HepG2 (cell line): ENCODE data around the gene COMMD1. TPM values are rescaled to one million over a fixed set of nuclear protein-coding genes. Genes with fewer than 3 reads are reported as not detected.

ENCODE experiments used
- EP300 ChIP-seq, 3 experiments: sonication (generic) in 1 of 3; formaldehyde crosslinking in 1 of 3; IDR thresholded peaks; 2 replicates each; pipeline versions ENCODE4 v1.5.1 to v1.6.1; 2011 to 2020; ENCODE audit warnings: low read depth in 2 of 3, low read length in 2 of 3, borderline replicate concordance in 1 of 3, improper control_type of control experiment in 1 of 3, mild to moderate bottlenecking in 1 of 3, missing genetic modification reagents in 1 of 3, moderate library complexity in 1 of 3
- FOXA1 ChIP-seq, 2 experiments: fragments of 450-650 bp in 1 of 2; sonication (generic) in 1 of 2; formaldehyde crosslinking in 1 of 2; IDR thresholded peaks; 2 replicates each; pipeline versions ENCODE4 v1.4.0 to v1.6.1; 2016 to 2020; ENCODE audit warnings: missing genetic modification reagents in 1 of 2
- FOXK1 ChIP-seq: sonication (generic); formaldehyde crosslinking; IDR thresholded peaks from 2 replicates; pipeline ENCODE4 v1.4.0; 2020; ENCODE audit warnings: low read depth, missing genetic modification reagents, borderline replicate concordance
- NBN ChIP-seq: fragments of 450-650 bp; conservative IDR thresholded peaks from 2 replicates; pipeline ENCODE4 v1.6.1; 2017
- WIZ ChIP-seq: sonication (generic); formaldehyde crosslinking; IDR thresholded peaks from 2 replicates; pipeline ENCODE4 v1.5.1; 2020; ENCODE audit warnings: mild to moderate bottlenecking, missing genetic modification reagents
- ZBTB40 ChIP-seq, 2 experiments: fragments of 450-650 bp in 1 of 2; sonication (generic) in 1 of 2; formaldehyde crosslinking in 1 of 2; IDR thresholded peaks; 2 replicates each; pipeline versions ENCODE4 v1.6.1 to v1.8.0; 2016 to 2022; ENCODE audit warnings: antibody characterized with exemption in 1 of 2, mild to moderate bottlenecking in 1 of 2, missing genetic modification reagents in 1 of 2
- ZNF292 ChIP-seq: sonication (generic); formaldehyde crosslinking; IDR thresholded peaks from 2 replicates; pipeline ENCODE4 v1.8.1; 2022; ENCODE audit warnings: mild to moderate bottlenecking, low read depth, missing genetic modification reagents, borderline replicate concordance
- ZNF557 ChIP-seq: sonication (generic); formaldehyde crosslinking; IDR thresholded peaks from 2 replicates; pipeline ENCODE4 v1.4.0; 2020; ENCODE audit warnings: missing genetic modification reagents
- polyA plus RNA-seq, 8 experiments: library from polyadenylated mRNA; depleted of rRNA in 3 of 8; stranded (reverse) in 7 of 8; unstranded in 1 of 8; fragments of >200 nt; fragmentation: Illumina TruSeq in 4 of 8; extraction: Trizol in 4 of 8; gene quantifications; 2 replicates each; pipeline versions ENCODE4 v1.2.1 to v1.2.3, GENCODE V29; 2011 to 2016; ENCODE audit warnings: low read depth in 4 of 8, missing spikeins in 1 of 8, mixed read lengths in 1 of 8; ENCODE audit not compliant: insufficient read depth in 1 of 8
- total RNA-seq, 5 experiments: library from RNA; depleted of rRNA; stranded (reverse); fragments of >200 nt; fragmentation: Illumina TruSeq; extraction: Trizol; gene quantifications; 2 replicates each; pipeline ENCODE4 v1.2.3, GENCODE V29; 2016; ENCODE audit warnings: low read depth in 1 of 5
- TF ChIP-seq, protein P1 (sequence below): IDR thresholded peaks from 2 replicates; pipeline ENCODE4 v1.6.1; 2012; ENCODE audit warnings: low read length, improper control_type of control experiment
- TF ChIP-seq, protein P2 (sequence below): sonication (generic); formaldehyde crosslinking; IDR thresholded peaks from 2 replicates; pipeline ENCODE4 v1.4.0; 2020; ENCODE audit warnings: missing genetic modification reagents

COMMD1 gene
- total and polyA plus RNA-seq, 2 of the 13 experiments (the other 11 are each of a cell fraction or from before 2014, with no cell fraction given), result 25.7 to 105 TPM

- TF ChIP-seq, protein P1, sequence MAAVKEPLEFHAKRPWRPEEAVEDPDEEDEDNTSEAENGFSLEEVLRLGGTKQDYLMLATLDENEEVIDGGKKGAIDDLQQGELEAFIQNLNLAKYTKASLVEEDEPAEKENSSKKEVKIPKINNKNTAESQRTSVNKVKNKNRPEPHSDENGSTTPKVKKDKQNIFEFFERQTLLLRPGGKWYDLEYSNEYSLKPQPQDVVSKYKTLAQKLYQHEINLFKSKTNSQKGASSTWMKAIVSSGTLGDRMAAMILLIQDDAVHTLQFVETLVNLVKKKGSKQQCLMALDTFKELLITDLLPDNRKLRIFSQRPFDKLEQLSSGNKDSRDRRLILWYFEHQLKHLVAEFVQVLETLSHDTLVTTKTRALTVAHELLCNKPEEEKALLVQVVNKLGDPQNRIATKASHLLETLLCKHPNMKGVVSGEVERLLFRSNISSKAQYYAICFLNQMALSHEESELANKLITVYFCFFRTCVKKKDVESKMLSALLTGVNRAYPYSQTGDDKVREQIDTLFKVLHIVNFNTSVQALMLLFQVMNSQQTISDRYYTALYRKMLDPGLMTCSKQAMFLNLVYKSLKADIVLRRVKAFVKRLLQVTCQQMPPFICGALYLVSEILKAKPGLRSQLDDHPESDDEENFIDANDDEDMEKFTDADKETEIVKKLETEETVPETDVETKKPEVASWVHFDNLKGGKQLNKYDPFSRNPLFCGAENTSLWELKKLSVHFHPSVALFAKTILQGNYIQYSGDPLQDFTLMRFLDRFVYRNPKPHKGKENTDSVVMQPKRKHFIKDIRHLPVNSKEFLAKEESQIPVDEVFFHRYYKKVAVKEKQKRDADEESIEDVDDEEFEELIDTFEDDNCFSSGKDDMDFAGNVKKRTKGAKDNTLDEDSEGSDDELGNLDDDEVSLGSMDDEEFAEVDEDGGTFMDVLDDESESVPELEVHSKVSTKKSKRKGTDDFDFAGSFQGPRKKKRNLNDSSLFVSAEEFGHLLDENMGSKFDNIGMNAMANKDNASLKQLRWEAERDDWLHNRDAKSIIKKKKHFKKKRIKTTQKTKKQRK, result no peak
- TF ChIP-seq FOXK1 (peak; percentile 87), WIZ (CRISPR knock-in tag) (no peak), EP300 (IDR thresholded peaks at IDR 0.05; ENCODE audit: low read depth in 2 of 2, low read length in 2 of 2) (0 out of 4 replicates have a peak, but pooled peaks have one; percentile 9 to 21), EP300 (CRISPR knock-in tag; IDR thresholded peaks at IDR 0.05; ENCODE audit: borderline replicate concordance) (no peak), FOXA1 (IDR thresholded peaks at IDR 0.05) (no peak), FOXA1 (CRISPR knock-in tag; IDR thresholded peaks at IDR 0.05) (no peak; the same call in 1 of the 2 replicates), ZNF292 (CRISPR knock-in tag) (peak; percentile 71), NBN (no peak), ZNF557 (CRISPR knock-in tag) (no peak), ZBTB40 (IDR thresholded peaks at IDR 0.05) (no peak), ZBTB40 (CRISPR knock-in tag; IDR thresholded peaks at IDR 0.05) (peak; percentile 55; the same call in 1 of the 2 replicates)
- TF ChIP-seq, protein P2, sequence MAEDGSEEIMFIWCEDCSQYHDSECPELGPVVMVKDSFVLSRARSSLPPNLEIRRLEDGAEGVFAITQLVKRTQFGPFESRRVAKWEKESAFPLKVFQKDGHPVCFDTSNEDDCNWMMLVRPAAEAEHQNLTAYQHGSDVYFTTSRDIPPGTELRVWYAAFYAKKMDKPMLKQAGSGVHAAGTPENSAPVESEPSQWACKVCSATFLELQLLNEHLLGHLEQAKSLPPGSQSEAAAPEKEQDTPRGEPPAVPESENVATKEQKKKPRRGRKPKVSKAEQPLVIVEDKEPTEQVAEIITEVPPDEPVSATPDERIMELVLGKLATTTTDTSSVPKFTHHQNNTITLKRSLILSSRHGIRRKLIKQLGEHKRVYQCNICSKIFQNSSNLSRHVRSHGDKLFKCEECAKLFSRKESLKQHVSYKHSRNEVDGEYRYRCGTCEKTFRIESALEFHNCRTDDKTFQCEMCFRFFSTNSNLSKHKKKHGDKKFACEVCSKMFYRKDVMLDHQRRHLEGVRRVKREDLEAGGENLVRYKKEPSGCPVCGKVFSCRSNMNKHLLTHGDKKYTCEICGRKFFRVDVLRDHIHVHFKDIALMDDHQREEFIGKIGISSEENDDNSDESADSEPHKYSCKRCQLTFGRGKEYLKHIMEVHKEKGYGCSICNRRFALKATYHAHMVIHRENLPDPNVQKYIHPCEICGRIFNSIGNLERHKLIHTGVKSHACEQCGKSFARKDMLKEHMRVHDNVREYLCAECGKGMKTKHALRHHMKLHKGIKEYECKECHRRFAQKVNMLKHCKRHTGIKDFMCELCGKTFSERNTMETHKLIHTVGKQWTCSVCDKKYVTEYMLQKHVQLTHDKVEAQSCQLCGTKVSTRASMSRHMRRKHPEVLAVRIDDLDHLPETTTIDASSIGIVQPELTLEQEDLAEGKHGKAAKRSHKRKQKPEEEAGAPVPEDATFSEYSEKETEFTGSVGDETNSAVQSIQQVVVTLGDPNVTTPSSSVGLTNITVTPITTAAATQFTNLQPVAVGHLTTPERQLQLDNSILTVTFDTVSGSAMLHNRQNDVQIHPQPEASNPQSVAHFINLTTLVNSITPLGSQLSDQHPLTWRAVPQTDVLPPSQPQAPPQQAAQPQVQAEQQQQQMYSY (CRISPR knock-in tag), result no peak
Measured at GRCh38 chr2:61905372-61906185, at the start of gene COMMD1 (continued).
